HG03039 (cell line): ENCODE results near the gene USP4.

ENCODE experiments used
- ATAC-seq: cut with Tn5 transposase; IDR thresholded peaks from one replicate; pipeline ENCODE4 v1.9.1; 2021; ENCODE audit warnings: mild to moderate bottlenecking, moderate library complexity; ENCODE audit not compliant: unreplicated experiment

The USP4 gene

GRCh38 chr3:49300595-49300994 lies 39.3 kb downstream of the USP4 start:
- no peak for ATAC-seq

GRCh38 chr3:49298511-49298910 lies 41.3 kb downstream of the USP4 start:
- ATAC-seq, result no peak

DNA sequence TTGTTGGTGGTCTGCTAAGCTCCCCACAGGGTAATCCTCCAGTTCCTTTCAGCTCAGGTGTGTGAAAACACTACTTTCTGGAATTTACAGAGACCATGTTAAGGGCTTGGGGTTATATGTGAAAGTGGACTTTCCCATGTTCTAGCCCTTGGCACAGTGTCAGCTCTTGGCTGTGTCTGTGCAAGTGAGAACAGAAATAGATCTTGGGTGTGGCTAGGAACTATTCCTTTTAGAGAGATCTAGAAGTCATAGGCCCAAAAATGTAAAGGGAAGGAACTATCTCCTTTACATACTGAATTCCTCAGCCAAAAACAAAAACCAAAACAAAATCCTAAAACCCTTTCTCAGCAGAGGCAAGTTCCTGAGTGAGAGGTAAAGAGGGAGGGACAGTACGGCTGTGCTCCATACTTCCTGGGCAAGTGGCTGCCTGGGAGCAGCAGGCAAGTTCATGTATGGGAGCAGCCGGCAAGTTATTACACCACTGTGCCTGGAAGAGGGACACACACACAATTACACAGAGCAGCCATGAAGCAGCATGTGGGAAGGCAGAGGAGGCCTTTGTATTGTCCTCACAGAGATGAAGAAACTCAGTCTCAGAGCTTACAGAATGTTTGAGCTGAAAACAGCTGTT lies 43.0 kb downstream of the USP4 start:
- ATAC-seq, result no peak

- ATAC-seq, result no peak
Measured at GRCh38 chr3:49295489-49296058, 44.3 kb downstream of the USP4 start.

DNA sequence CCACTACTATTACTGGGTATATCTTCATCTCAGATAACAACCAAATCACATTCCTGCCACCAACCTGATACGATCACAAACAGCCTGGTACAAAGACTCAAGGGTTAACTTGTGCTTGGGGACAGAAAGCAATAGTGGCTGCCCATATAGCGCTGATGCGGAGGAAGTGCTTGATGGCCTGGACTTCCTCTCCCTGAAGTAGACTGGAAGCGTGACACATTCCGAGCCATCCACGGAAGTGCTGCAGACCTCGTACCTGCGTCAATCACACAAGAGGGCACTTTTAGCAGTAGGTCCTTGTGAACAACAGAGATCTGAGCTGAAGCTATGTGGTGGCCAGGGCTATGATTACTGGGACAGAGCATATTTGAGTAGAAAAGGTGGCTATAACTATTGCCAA lies 45.5 kb downstream of the USP4 start:
- no peak for ATAC-seq

- ATAC-seq, result no peak
Measured at GRCh38 chr3:49283997-49284396, 55.9 kb downstream of the USP4 start.

DNA sequence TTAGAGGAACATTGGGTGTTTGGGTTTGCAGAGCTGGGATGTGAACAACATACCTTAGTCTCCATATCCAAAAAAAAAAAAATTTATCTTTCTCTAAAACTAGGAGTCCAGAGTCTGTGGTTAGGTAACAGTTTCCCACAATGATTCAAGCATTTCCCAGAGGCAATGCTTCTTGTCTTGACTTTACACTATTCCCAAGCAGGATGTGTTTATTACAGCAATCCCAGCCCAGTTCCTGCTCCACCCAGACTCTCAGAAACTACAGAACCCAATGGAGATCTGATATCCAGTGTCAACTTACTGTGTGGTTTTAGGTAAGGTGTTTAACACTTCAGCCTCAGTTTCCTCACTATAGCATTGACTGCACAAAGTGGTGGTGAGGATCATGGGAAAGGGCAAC lies 60.5 kb downstream of the USP4 start:
- no peak for ATAC-seq

DNA sequence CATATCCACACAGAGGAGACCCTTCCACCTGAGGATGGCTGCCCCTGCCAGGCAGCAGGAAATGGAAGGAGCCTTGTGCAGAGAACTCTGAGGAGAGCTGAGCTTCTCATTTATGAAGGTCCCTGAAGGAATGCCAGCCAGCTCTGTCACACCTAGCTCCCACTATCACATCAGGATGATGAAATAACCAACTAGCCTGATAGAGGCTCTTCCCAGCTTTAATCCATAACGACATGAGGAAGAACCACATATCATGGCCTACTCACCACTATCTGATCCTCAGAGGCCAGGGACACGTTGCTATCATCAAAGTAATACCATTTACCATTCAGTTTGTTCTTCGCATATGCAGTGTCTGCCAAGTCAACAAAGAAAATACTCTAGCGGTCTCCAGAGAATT lies 61.3 kb downstream of the USP4 start:
- ATAC-seq, result no peak

GRCh38 chr3:49277383-49277775 lies 62.5 kb downstream of the USP4 start:
- no peak for ATAC-seq

DNA sequence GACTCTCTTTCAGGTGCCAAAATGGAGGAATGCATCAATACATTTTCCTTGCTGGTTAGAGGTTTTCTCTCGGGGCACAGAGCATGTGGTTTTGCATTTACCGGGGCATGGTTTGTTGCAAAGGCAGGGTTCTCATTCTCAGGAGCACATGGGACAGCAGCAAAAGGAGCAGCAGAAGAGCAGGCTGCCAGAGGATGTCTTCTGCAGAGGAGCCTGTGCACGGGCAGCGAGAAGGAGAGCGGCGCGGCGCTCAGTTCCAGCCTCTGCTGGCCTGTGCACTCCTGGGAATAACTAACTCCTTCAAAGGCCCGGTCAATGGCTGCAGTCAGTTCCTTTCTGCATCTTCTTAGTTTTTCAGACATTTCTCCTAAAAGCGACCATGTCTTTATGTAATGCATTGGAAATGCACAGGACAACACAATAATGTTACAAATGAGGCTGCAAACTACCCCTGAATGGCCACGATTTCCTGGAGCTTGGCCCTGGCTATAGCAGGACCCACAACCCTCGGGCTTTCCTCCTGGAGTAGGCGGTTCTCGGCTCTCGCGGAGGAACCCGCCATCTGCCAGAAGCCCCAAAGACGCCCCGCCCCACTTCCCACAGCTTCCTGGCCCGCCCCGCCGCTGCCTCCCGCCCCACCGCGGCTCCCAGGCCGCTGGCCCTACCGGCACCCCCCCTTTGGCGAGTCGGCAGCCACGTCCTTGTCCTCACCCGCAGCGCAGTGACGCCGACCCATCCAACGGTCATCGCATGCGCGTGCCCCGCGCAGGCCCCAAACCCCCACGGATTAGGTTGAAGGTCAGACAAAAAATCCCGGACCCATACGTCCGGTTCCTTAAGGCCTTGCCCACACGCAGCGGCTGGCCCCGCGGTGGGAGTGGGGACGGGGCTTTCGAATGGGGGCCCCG lies 63.1 kb downstream of the USP4 start, which contains the start of gene C3orf62:
Gene C3orf62 (minus strand): TSS at position 758 of the 908 bp plus-strand sequence. CDS start 360 bp downstream, at position 398.
- peak; percentile 75 for ATAC-seq

DNA sequence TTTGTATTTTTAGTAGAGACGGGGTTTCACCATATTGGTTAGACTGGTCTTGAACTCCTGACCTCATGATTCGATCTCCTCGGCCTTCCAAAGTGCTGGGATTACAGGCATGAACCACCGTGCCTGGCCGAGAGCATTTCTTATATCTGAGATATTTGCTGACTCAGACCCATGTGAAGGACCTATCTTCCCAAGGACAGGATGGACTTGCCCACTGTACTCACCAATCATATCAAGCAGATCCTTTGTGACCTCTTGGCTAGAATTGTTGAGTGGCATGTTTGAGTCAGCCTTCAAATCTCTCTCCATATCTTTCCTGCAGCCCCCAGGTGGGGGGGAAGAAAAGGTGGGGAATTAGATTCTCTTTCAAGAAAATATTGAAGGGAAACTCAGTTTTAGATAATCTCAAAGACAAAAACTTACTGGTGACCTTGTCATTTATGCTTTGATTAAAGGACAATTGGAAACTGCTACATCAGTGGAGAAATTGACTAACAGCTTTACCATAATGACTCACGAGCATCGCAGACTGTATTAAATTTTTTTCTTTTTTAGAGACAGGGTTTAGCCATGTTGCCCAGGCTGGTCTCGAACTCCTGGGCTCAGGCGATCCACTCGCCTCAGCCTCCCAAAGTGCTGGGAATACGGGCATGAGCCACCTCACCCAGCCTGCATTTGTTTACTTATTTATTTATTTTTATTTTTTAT lies 65.9 kb downstream of the USP4 start:
- no peak for ATAC-seq

DNA sequence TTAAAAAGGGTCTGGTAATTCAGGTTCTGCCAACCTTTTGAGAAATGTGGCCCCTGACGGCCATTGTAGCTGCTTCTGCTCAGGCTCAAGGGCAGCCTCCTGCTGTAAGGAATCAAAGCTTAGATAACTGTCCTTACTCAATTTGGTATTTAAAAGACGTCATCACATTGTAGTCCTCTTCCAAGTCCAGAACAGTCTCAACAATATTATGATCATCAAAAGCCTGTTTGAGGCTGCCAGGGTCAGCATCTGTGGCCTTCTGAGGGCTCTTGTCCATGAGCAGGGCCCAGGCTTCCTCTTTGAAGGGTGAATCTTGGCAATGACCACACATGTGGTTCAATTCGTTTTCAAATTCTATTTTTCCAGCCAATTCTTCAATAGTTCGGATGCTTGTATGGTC lies 68.8 kb downstream of the USP4 start:
- ATAC-seq, result no peak

- no peak for ATAC-seq
Measured at GRCh38 chr3:49270156-49270500, 69.7 kb downstream of the USP4 start.

DNA sequence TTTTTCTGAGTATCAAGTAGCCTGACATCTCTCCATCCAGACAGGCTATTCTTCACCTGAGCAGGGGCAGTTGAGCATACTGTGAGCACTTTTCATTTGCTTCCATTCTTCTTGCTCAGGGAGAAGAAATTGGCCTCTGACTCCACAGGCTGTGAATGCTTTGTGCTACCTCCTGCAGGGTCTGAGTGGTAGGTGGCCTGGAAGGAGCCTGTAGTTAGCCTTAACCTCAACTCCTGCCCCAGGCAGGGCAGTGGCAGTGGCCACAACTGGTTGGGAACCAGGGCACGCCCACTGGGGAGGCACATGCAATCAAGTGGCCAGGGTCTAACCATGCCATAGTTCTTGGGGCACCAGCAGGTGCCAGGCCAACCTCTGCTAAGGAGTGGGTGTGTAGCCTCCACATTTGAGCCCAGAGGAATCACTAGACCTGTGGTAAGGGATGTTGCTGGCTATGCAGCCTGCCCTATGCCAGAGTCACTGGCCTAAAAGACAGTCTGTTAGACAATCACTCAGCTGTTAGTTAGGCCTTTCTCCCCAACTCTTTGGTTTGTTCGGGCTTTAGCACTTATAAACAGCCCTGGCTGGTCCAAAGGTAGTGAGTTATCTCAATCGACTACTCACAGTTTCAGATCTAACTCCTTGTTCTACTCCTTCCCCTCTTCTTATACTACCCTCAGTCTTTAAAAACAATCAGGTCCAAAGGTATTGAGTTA lies 70.3 kb downstream of the USP4 start:
- ATAC-seq, result no peak

- ATAC-seq, result no peak
Measured at GRCh38 chr3:49266410-49267095, 73.3 kb downstream of the USP4 start.

DNA sequence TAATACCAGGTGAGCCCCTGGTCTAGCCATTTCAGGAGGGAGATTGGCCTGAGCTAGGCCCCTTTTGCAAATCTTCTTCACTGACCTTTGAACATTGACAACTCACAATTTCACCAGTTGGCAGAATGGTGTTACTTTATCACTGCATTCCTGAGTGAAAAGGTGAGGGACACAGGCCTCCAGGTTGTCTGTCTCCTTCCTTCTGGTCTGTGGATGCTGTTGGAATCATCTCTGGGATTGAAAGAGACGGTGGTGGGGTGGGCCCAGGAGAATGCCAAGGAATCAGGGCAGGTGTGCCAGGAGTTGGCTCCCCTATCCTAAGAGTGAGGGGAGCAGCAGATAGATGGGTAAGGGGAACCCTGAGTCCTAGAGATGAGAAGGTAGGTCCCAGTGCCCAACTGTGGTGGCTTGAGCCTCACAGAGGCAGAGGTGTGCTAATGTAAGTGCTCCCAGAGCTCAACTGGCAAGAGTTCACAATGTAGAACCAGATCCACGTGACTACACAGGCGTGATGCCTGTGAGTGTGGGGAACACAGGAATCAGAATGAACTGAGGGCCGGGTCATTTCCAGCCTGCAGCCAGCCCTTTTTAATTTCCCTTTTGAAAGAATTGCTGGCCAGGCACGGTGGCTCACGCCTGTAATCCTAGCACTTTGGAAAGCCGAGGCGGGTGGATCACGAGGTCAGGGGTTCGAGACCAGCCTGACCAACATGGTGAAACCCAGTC lies 74.0 kb downstream of the USP4 start:
- ATAC-seq, result no peak

DNA sequence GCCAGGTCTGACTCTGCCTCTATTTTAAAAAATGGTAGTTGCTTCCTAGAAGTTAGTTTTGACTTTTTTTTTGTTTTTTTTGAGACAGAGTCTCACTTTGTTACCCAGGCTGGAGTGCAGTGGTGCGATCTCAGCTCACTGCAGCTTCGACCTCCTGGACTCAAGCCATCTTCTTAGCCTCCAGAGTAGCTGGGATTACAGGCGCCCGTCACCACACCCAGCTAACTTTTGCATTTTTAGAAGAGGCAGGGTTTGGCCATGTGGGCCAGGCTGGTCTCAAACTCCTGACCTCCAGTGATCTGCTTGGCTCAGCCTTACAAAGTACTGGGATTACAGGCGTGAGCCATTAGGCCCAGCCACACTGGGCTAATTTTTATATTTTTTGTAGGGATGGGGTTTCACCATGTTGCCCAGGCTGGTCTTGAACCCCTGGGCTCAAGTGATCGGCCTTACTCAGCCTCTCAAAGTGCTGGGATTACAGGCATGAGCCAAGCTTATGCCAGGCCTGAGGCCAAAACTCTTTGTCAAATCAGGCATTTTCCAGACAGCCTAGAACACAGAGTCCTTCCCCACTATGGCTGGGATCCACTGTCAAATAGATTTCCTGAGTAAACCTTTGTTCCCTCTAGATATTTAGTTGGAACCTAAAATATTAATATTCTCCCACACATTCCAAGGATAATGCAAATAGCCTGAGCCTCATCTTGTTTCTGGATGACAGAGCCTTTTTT lies 76.5 kb downstream of the USP4 start:
- ATAC-seq, result no peak

DNA sequence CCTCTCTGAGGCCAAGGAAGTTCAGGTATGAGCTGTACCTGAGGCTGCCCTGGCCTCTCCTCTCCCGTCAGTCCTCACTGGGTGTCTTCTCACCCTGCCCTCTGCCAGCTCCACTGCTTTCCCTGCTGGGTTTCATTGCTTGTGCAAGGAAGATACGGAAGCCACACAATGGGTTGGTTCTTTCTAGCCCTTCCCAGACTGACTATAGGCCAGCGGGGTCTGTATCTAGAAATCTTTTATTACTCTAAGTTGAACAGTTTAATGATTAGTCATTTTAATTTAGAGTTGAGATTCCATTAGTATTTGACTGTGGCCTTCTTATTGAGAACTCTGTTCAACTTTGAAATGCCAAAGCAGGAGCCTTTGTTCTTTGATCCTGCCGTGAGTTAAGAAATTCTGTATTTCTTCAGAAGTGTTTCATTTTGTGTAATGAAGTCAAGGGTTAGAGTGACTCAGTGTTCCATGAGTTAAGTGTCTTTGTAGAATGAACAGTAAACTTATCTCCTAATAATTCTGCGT lies 79.0 kb downstream of the USP4 start:
- ATAC-seq, result no peak

DNA sequence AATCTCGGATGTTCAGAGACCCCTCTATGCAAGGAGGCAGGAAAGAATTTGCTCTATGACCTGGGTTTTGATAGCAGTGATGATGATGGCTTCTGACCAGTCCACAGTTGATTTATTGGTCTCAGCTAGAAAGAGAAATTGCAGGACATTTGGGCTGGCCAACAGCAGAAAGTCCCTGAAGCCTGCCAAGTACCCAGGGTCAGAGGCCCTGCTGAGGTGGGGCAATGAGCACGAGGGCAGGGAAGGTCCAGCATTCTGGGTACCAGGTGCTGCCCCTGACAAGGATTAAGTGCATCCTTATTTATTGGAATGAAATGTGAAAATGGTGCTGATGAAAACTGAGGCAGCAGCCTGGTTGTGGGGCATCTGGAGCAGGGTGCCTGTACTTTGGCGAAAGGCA lies 82.7 kb downstream of the USP4 start:
- ATAC-seq, result no peak
